ENCODE results near the gene GLIS1. TPM values are rescaled to one million over a fixed set of nuclear protein-coding genes. Genes with fewer than 3 reads are reported as not detected.

The GLIS1 gene
- total RNA-seq, 2 experiments from 2014 or later, result not detected

DNA sequence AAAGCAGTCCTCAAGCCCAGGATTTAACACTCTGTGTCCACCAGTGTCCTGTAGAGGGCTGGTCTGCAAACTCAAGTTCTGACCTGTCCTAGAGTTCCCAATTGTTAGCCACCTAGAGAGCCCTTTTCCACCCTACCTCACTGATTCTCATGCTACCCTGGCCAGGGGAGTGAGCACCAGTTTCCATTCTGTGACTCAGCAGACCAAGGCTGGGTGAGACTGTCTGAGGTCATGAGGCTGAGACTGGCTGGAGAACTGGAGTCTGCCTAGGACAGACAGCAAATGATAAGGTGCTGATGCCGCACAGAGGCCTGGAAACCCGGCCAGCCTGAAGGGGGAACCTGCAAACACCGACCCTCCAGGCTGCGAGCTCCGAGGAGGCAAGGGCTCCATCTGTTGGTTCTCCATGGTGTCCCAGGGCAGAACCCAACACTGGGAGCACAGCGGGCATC, 13.7 kb downstream of the GLIS1 start:
- no peaks in the 10 kb centered on the region for H3K9me3 Mint-ChIP-seq (ENCODE audit: low read depth)
- CTCF ChIA-PET, result no interaction called here
- DNase-seq (no peak), ATAC-seq (no peak)
- H3K4me3 Mint-ChIP-seq, result no peak overlapping the region
- no peaks in the 10 kb centered on the region for H3K36me3 Mint-ChIP-seq
- H3K27ac Mint-ChIP-seq, result no peak overlapping the region
- H3K27me3 Mint-ChIP-seq, result peaks cover 8% of the 10 kb centered on the region
- no peaks in the 10 kb centered on the region for H3K4me1 Mint-ChIP-seq

DNA sequence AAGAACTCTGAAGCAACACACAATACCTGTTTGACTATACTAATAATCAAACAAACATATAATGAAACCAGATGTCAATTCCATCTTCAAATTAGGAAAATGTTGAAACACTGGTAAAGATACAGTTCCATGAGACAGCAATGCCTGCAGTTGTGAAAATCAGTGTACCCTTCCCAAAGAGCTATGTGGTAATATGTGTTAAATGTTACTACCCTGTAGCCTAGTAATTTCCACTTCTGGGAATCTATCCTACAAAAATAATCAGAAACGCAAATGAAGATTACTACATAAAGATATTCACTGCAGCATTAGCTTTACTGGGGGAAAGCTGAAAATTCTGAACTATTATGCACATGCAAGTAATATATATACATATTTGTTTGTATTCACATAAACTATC, 16.9 kb downstream of the GLIS1 start:
- H3K4me1 Mint-ChIP-seq, result no peaks in the 10 kb centered on the region
- H3K27me3 Mint-ChIP-seq, result peaks cover 10% of the 10 kb centered on the region
- no peak overlapping the region for H3K27ac Mint-ChIP-seq
- no peak overlapping the region for H3K4me3 Mint-ChIP-seq
- no peak for DNase-seq
- CTCF ChIA-PET, result interaction anchor here (1.0 kb wide), 1 partner anchor 32 kb away, joined by 3 read pairs; no protein-coding TSS in a partner anchor
- no peak for ATAC-seq
- no peaks in the 10 kb centered on the region for H3K36me3 Mint-ChIP-seq
- no peaks in the 10 kb centered on the region for H3K9me3 Mint-ChIP-seq (ENCODE audit: low read depth)

DNA sequence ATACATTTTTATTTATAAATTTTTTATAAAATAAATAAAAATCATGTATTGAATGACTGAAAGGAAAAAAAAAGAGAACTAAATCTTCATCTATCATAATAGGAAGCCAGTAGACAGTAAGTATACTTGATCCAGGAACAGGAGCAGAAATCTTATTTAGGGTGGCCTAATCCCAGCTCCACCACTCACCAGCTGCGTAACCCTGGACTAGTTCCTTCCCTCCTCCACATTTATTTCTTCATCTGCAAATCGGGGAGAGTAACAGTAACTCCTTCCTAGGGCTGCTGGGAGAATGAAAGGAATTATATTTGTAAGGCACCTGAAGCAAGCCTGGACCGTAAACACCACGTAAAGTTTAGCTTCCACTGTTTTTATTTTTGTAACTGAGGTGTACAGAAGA, 17.9 kb downstream of the GLIS1 start:
- CTCF ChIA-PET, result interaction anchor here (1.0 kb wide), 1 partner anchor 33 kb away, joined by 3 read pairs; no protein-coding TSS in a partner anchor
- H3K4me3 Mint-ChIP-seq, result no peak overlapping the region
- H3K4me1 Mint-ChIP-seq, result no peaks in the 10 kb centered on the region
- H3K9me3 Mint-ChIP-seq (ENCODE audit: low read depth), result no peaks in the 10 kb centered on the region
- H3K27me3 Mint-ChIP-seq, result peaks cover 10% of the 10 kb centered on the region
- ATAC-seq (no peak), DNase-seq (no peak)
- no peaks in the 10 kb centered on the region for H3K36me3 Mint-ChIP-seq
- no peak overlapping the region for H3K27ac Mint-ChIP-seq

DNA sequence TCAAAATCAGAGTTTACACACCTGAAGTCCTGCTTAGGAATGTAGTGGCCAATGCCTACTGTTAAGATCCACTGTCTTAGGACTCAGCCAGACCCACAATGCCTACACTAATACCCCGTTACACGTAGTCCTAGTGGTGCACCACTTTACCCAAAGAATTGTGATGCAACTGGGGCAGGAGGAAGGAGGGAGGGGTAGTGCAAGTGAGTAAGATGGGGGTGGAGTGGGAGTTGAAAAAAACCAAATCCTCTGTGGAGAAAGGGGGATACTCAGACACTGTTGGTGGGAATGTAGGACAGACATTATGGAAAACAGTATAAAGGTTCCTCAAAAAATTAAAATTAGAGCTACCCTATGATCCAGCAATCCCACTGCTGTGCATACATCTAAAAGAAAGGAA, 19.5 kb downstream of the GLIS1 start:
- CTCF ChIA-PET, result no interaction called here
- Mint-ChIP-seq H3K4me3 (no peak overlapping the region), H3K27me3 (peaks cover 7% of the 10 kb centered on the region), H3K27ac (no peak overlapping the region), H3K4me1 (no peaks in the 10 kb centered on the region), H3K9me3 (ENCODE audit: low read depth) (no peaks in the 10 kb centered on the region), H3K36me3 (no peaks in the 10 kb centered on the region)
- ATAC-seq (no peak), DNase-seq (no peak)

DNA sequence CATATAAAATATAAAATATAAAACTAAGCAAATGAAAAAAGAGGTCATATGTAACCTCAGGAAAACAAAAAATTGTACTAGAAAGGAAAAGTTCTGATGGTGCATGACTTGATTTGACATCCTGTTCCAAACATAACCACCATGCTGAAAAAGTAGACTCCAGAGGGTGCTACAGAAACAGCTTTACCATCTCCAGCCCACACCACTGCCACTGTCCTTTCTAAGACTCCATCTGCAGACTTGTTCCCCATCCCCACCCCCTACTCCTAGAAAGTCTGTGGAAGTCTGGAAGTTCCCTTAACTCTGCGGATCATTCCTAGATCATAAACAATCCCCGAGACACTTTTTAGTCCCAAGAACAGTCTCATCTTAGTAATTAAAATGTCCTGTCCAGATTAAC, 20.5 kb downstream of the GLIS1 start:
- H3K36me3 Mint-ChIP-seq, result no peaks in the 10 kb centered on the region
- DNase-seq (no peak), ATAC-seq (no peak)
- no peak overlapping the region for H3K27ac Mint-ChIP-seq
- CTCF ChIA-PET, result no interaction called here
- H3K4me3 Mint-ChIP-seq, result no peak overlapping the region
- H3K4me1 Mint-ChIP-seq, result no peaks in the 10 kb centered on the region
- H3K9me3 Mint-ChIP-seq (ENCODE audit: low read depth), result no peaks in the 10 kb centered on the region
- peaks cover 7% of the 10 kb centered on the region for H3K27me3 Mint-ChIP-seq

DNA sequence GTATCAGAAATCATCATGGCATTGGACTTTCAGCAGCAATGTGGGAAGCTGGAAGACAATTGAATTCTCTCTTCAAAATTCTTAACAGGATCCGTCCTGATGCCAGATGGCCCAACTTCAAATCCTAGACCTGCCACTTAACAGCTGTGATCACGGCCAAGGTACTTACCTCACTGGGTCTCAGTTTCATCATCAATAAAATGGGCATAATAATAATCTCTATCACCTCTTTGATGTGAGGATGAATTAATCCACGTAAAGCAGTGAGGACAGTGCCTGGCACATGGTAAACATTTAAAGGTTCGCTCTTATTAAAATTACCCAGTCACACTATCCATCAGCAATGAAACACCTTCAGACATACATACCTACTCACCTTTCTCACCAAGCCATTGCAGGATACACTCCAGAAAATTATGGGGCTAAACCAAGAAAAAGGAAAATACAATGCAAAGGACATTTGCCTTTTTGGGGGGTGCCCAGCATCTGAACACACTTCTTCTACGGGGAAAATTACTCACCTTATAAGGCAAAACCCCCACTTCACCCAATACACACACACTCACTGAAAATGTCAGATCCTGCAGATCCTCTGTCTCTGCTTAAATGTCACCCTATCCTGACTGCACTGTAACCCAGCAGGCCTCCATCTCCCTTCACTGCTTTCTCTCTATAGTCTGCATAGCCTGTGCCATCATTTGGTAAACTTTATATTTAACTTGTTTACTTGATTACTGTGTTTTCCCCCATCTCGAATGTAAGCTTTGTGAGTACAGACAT, 21.7 kb downstream of the GLIS1 start:
- Mint-ChIP-seq H3K4me1 (no peaks in the 10 kb centered on the region), H3K9me3 (ENCODE audit: low read depth) (no peaks in the 10 kb centered on the region), H3K27me3 (peaks cover 7% of the 10 kb centered on the region), H3K36me3 (peaks cover 1% of the 10 kb centered on the region), H3K4me3 (no peak overlapping the region), H3K27ac (no peak overlapping the region)
- DNase-seq, result no peak
- CTCF ChIA-PET, result no interaction called here
- no peak for ATAC-seq

DNA sequence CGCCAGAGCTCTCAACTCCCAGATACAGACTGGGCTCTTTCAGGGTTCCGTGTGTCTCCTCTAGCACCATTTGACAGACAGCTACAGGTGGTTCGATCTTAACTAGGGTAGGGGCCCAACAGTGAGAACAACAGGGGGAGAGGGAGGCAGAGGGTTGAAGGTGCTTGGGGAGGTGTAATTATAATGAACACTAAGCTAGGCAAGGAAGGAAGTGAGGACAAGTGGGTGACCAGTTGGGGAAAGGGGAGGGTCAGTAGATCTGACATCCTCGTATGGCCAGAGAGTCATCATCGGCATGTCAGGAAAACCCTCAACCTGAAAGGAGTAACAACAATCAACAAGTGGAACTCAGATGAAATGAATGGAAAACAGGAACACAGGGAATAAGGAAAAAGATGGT, 22.8 kb downstream of the GLIS1 start:
- Mint-ChIP-seq H3K36me3 (peaks cover 1% of the 10 kb centered on the region), H3K4me1 (no peaks in the 10 kb centered on the region), H3K9me3 (ENCODE audit: low read depth) (no peaks in the 10 kb centered on the region), H3K27ac (no peak overlapping the region), H3K4me3 (no peak overlapping the region), H3K27me3 (peaks cover 7% of the 10 kb centered on the region)
- DNase-seq, result no peak
- CTCF ChIA-PET, result no interaction called here
- ATAC-seq, result no peak

DNA sequence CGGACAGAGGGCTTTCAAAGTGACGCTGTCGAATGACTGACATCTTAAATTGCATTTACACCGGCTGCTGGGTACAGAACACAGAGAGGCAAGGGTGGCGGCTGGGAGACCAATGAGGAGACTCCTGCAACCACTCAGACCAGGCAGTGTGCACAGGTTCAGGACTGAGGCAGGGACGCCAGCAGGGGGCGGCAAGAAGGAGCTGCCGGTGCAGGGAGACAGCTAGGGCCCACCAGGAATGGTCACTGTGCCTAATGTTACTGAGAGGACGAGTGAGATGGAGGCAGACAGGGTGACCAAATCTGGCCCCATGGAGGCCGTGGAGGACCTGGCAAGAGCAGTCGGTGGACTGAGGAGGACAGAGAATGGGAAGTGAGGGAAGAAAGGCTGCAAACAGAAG, 23.5 kb downstream of the GLIS1 start:
- H3K27me3 Mint-ChIP-seq, result peaks cover 7% of the 10 kb centered on the region
- CTCF ChIA-PET, result no interaction called here

DNA sequence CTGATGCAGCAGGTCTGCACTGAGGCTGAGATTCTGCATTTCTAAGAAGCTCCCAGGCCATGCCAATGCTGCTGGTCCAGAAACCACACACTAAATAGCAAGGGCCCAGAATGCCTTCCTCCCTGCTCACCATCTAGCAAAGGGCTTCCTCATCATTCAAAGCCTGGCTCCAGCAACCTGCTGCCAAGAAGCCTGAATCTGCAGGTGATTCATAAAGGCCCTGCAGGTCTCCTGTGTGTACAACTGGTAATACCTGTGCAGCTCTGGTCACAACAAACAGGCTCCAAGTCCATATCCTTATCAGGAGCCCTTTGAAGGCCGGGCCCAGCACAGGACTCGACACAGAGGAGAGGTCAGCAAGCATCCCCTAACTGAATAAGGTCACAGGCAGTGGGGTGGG, 26.7 kb downstream of the GLIS1 start:
- peaks cover 3% of the 10 kb centered on the region for H3K27me3 Mint-ChIP-seq
- H3K27ac Mint-ChIP-seq, result no peak overlapping the region
- DNase-seq (no peak), ATAC-seq (no peak)
- no peaks in the 10 kb centered on the region for H3K9me3 Mint-ChIP-seq (ENCODE audit: low read depth)
- H3K36me3 Mint-ChIP-seq, result peaks cover 1% of the 10 kb centered on the region
- no peak overlapping the region for H3K4me3 Mint-ChIP-seq
- no peaks in the 10 kb centered on the region for H3K4me1 Mint-ChIP-seq
- CTCF ChIA-PET, result no interaction called here

More for the DNA sequence above, 23.5 kb downstream of the GLIS1 start:
- DNase-seq, result no peak
- no peaks in the 10 kb centered on the region for H3K4me1 Mint-ChIP-seq
- no peak for ATAC-seq
- peaks cover 1% of the 10 kb centered on the region for H3K36me3 Mint-ChIP-seq
- no peak overlapping the region for H3K4me3 Mint-ChIP-seq
- H3K9me3 Mint-ChIP-seq (ENCODE audit: low read depth), result no peaks in the 10 kb centered on the region
- no peak overlapping the region for H3K27ac Mint-ChIP-seq

DNA sequence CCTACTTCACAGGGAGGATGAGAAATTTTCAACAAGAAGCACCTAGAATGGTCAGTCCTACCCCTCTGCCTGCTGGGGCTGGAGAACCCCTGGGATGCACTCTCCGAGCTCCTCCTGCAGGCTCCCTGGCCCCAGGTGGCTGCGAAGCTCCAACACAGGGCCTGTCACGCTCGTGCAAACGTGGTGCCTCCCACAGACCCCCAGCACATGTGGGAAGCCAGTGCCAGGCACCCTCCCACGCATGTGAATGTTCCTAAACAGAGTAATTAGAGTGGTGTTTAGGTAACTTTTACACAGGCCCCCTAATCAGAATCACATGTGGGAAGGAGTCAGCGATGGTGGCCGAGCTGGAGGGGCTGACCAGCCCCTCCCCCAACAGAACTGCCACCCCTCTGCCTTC, 28.4 kb downstream of the GLIS1 start:
- Mint-ChIP-seq H3K4me3 (no peak overlapping the region), H3K4me1 (no peaks in the 10 kb centered on the region), H3K36me3 (peaks cover 1% of the 10 kb centered on the region), H3K27ac (no peak overlapping the region), H3K9me3 (ENCODE audit: low read depth) (no peaks in the 10 kb centered on the region), H3K27me3 (peaks cover 11% of the 10 kb centered on the region)
- CTCF ChIA-PET, result no interaction called here
- ATAC-seq, result no peak
- DNase-seq, result no peak

DNA sequence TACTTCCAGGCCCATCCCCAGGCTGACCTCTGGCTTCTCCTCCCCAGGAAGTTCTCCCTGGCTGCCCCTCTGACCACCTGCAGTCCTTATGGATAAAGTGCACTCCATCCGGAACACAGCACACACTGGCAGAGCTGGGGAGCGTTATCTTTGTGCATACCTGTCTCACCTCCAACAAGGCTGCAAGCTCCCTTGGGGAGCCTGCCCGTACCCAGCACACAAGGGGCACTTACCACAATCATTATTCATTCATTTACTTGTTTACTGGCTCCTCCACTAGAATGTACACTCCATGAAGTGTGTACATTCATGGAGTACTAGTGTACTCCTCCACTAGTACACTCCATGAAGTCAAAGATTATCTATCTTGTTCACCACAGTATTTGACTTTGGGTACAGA, 30.3 kb downstream of the GLIS1 start:
- H3K36me3 Mint-ChIP-seq, result peaks cover 1% of the 10 kb centered on the region
- ATAC-seq (no peak), DNase-seq (no peak)
- CTCF ChIA-PET, result no interaction called here
- no peak overlapping the region for H3K27ac Mint-ChIP-seq
- peaks cover 18% of the 10 kb centered on the region for H3K27me3 Mint-ChIP-seq
- H3K4me1 Mint-ChIP-seq, result no peaks in the 10 kb centered on the region
- no peaks in the 10 kb centered on the region for H3K9me3 Mint-ChIP-seq (ENCODE audit: low read depth)
- no peak overlapping the region for H3K4me3 Mint-ChIP-seq

DNA sequence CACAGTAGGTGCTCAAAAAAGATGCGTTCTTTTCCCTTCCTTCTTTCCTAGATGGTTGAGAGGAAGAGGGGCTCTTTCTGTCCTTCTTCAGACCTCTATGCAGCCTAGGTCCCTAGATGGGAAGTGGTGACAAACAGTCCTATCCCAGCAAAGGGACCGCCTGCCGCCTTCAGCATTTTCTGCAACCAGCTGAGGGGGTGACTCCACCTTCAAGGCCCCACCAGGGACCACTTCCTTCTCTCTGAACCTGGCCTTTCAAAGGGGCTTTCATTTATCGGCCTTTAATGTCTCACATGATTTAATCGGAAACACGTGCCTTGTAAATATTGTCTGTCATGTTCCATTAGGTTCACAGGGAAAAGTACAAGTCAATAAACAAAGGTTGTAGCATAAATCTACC, 32.6 kb downstream of the GLIS1 start:
- Mint-ChIP-seq H3K36me3 (no peaks in the 10 kb centered on the region), H3K4me1 (no peaks in the 10 kb centered on the region), H3K9me3 (ENCODE audit: low read depth) (no peaks in the 10 kb centered on the region), H3K27ac (no peak overlapping the region), H3K4me3 (no peak overlapping the region), H3K27me3 (peaks cover 18% of the 10 kb centered on the region)
- ATAC-seq (no peak), DNase-seq (no peak)
- CTCF ChIA-PET, result no interaction called here

DNA sequence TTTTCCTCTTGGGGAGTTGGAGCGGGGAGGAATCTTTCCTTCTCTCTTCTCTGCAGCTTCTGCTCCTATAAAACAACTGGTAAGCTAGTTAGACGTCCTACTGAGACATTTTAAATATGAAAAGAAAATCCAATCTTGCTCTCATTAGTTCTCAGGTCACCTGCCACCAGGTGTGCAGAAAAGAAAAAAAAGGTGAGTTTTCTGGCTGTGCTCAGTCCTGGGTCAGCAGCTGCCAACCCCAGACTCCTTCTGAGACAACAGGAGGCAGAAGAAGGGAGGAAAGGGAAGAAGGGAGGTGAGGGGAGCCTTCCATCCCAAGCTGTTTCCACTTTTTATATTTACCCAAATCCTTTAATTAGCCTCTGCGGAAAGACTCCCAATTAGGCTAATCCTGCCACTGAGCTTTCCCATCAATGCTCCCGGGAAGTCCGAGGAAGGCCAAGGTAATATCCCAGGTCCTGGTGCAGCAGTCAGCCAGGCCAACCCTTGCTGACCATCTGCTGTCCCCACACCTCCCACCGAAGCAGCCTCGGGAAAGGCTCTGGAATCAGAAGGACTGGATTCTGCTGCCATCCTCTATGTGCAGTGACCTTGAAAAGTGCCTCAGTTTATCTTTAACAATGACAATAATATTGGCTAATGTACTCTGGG, 33.4 kb downstream of the GLIS1 start:
- peaks cover 23% of the 10 kb centered on the region for H3K27me3 Mint-ChIP-seq
- CTCF ChIA-PET, result no interaction called here
- H3K9me3 Mint-ChIP-seq (ENCODE audit: low read depth), result no peaks in the 10 kb centered on the region
- no peak overlapping the region for H3K27ac Mint-ChIP-seq
- DNase-seq, result no peak
- no peak for ATAC-seq
- H3K36me3 Mint-ChIP-seq, result no peaks in the 10 kb centered on the region
- no peaks in the 10 kb centered on the region for H3K4me1 Mint-ChIP-seq
- no peak overlapping the region for H3K4me3 Mint-ChIP-seq

DNA sequence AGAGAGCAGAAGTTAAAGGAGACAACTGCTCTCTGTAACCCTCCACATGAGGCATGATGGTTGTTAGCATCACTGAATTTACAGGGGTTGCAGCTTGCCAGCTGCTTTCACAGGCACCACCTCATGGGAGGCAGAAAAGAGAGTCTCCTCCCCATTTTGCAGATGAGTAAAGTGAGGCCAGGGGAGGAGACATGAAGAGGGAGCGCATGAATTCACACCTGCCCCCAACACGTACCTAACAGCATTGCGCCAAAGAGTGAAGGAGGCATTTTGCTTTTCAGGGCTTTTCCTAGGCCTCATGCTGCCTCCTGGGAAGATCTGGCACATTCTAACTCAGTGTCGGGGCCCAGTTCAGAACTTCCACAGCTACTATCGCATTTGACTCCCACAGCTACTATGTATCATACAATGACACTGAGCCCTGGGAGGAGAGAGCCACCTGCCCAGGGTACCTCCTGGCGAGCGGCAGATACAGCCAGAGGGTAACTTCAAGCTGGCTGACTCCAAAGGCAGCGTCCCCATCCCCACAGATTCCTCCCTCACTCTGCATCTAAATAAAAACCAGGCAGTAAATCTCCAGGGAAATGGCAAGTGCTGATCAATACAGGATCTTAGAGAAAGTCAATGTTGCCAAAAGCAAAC, 34.0 kb downstream of the GLIS1 start:
- ATAC-seq, result no peak
- no peaks in the 10 kb centered on the region for H3K36me3 Mint-ChIP-seq
- no peak for DNase-seq
- peaks cover 24% of the 10 kb centered on the region for H3K27me3 Mint-ChIP-seq
- no peaks in the 10 kb centered on the region for H3K4me1 Mint-ChIP-seq
- no peak overlapping the region for H3K27ac Mint-ChIP-seq
- no peaks in the 10 kb centered on the region for H3K9me3 Mint-ChIP-seq (ENCODE audit: low read depth)
- no peak overlapping the region for H3K4me3 Mint-ChIP-seq
- CTCF ChIA-PET, result no interaction called here
